HTR-8/SVneo (cell line): ENCODE results near the gene COMMD1.
A peak's percentile ranks its signal among the peaks of the same experiment; 100 is the strongest.
"Not testable (repeated sequence)": the region's sequence is repeated elsewhere in the genome, so short reads cannot be mapped to it uniquely, and the experiment has no call there.

ENCODE experiments used
- DNase-seq: peaks from one replicate; pipeline ENCODE4 v3.0.0; 2011; ENCODE audit warnings: low spot score, mixed read lengths; ENCODE audit not compliant: insufficient read length
- FAIRE-seq: peaks from 2 replicates; lab custom pipeline; 2011; peaks lifted over from hg19 to GRCh38; lab: Jason Lieb, UNC

COMMD1 gene

DNA sequence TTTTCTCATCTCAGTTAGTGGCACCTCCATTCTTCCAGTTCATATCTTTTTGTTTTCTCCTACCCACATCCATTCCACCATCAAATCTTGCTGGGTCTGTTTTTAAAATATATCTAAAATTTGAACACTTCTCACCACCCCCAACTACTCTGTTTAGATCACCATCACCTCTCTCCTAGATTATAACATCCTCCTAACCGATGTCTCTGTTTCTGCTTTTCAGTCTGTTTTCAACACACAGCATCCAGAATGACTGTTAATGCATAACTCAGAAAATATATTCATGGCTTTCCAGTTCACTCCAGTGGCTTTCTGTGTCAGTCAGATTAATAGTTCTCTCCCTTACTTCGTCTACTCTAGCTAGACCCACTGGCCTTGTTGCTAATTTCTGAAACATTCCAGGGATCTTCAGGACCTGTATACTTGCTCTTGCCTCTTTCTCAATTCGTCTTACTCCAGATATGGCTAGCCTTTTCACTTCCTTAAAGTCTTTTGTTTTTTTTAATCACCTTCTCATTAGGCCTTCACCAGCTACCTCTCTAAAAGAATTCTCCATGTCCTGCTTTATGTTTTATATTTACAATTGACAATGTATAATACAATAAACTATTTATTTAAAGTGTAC, 105.3 kb downstream of the COMMD1 start:
- DNase-seq, result no peak
- FAIRE-seq, result no peak

- FAIRE-seq, result no peak
- no peak for DNase-seq
Measured at GRCh38 chr2:62013641-62014040, 108.2 kb downstream of the COMMD1 start.

DNA sequence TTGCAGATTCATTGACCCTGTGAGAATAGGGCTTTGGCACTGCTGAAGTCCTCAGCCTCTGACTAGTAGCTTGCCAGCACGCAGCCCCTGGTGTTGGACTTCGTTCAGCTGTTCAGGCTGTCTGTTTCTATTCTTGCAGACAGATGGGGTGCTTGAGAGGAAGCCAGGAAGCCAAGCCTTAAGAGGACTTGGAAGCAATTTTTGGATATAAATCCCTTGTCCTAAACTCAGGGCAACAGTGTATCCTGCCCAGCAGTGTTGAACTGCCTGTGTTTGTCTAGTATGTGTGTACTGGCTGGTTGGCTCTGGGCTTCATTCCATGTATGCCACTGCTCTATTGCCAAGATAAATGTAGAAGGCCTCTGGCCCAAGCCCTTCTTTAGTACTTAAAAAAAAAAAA, 108.6 kb downstream of the COMMD1 start:
- no peak for FAIRE-seq
- DNase-seq, result no peak

GRCh38 chr2:62016957-62017356, 111.5 kb downstream of the COMMD1 start:
- DNase-seq, result no peak
- FAIRE-seq, result no peak

DNA sequence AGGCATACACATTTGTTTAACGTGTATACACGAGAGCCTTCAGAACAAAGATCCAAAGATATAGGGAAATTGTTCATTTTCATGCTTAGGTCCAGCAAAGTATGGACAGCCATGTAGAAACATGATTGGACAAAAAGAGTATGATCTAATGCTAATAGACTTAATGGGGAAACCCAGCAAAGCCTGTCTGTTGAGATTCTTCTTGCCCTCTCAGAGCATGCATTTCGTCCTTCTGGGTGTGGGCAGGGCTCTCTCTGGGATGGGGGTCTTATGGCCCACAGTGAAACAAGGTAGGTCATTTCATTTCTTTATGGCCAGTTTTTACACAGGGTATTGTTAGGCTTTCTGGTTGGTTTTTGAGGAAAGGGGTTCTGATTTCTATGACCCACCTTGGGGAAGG, 124.4 kb downstream of the COMMD1 start:
- FAIRE-seq, result no peak
- no peak for DNase-seq

DNA sequence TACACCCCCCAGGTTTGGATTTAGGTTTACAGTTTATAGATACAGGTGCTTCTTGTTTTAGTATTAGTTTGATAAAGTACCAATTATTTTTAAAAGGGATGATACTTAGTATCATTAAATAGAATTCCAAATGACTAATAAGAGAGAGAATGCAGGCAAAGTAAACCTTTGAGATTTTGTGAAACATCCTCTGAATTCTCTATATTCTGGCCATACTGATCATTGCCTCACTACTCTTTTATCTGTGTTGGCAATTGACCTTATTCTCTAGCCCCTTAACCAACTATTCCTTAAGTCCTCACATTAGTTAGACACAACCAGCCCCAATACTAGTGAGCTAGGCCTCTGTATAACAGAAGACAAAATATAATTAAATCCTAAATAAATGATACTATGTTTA, 125.4 kb downstream of the COMMD1 start:
- no peak for DNase-seq
- FAIRE-seq, result no peak

DNA sequence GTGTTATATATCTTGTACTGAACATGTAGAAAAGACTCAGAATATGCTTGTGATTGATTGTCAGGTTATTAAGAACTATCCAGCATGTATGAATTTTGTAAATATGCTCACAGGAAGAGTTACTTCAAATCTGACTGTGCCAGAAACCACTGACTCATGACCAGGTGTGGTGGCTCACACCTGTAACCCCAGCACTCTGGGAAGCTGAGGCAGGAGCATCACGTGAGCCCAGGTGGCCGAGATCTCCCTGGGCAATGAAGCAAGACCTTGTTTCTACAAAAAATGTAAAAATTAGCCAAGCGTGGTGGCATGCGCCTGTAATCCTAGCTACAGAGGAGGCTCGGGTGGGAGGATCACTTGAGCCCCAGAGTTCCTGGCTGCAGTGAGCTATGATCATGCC, 126.6 kb downstream of the COMMD1 start:
- FAIRE-seq (no peak), DNase-seq (no peak)

GRCh38 chr2:62034715-62035114, 129.2 kb downstream of the COMMD1 start:
- no peak for DNase-seq
- FAIRE-seq, result no peak

DNA sequence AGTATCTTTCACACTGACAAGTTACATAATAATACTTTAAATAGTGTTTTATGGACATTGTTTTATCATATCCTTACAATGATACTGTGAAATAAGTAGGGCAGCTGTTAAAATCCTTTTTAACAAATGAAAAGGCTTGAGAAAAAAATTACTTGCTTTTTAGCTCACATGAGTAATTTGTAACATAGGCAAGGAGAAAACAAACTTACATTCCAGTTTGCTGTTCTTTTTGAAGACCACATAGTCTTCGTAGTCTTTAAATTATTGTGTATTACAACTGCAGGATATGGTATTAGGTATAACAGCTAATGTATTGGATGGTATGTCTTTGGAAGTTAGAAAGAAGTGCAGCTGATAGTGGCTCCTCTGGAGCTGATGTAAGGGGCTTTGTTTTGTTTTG, 130.8 kb downstream of the COMMD1 start:
- FAIRE-seq (no peak), DNase-seq (no peak)

- DNase-seq, result no peak
- FAIRE-seq, result no peak
Measured at GRCh38 chr2:62036761-62037250, 131.3 kb downstream of the COMMD1 start.

GRCh38 chr2:62038975-62039771, 133.7 kb downstream of the COMMD1 start:
- FAIRE-seq, result peak; percentile 20

DNA sequence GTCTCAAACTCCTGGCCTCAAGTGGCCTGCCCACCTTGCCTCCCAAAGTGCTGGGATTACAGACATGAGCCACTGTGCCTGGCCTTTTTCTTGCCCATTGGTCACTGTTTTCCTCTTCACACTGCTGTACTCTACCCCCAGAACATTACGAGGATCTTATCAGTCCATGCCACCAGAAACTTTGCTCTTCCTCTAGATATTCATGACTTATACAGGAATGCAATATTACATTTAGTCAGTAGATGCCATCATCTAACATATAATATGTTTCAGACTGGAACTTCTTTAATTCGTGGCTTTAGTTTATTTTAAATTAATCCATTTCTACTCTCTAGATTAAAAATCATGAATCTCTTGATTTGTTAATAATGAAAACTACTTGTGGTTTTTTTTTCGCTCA, 135.5 kb downstream of the COMMD1 start:
- DNase-seq, result no peak
- no peak for FAIRE-seq

More at GRCh38 chr2:62038975-62039771, 133.7 kb downstream of the COMMD1 start:
- no peak for DNase-seq

- FAIRE-seq, DNase-seq: not testable (repeated sequence)
Measured at GRCh38 chr2:62041701-62042385, 136.4 kb downstream of the COMMD1 start.

- DNase-seq (no peak), FAIRE-seq (no peak)
Measured at GRCh38 chr2:62042400-62042799, 136.9 kb downstream of the COMMD1 start.

GRCh38 chr2:62042944-62043343, 137.5 kb downstream of the COMMD1 start:
- DNase-seq (no peak), FAIRE-seq (no peak)

- DNase-seq, result no peak
- no peak for FAIRE-seq
Measured at GRCh38 chr2:62045017-62045543, 139.6 kb downstream of the COMMD1 start.

DNA sequence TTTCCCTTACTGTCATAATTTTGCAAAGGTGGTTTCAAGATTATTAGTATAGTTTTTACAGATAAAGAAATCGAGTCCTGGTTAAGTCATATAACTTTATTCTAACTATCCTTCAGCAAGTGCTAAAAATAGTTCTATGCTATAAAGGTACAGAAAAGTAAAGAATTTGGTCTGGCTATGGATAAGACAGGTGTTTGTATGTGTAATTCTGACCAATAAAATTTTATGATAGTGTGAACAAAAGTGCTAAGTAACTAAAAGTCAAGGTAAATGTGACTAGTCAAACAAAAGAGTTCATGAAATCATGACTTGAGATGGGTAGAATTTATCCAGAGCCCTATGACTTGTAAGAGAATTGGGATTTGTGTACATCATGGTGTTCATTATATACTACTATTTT, 140.7 kb downstream of the COMMD1 start:
- FAIRE-seq, result no peak
- DNase-seq, result no peak

DNA sequence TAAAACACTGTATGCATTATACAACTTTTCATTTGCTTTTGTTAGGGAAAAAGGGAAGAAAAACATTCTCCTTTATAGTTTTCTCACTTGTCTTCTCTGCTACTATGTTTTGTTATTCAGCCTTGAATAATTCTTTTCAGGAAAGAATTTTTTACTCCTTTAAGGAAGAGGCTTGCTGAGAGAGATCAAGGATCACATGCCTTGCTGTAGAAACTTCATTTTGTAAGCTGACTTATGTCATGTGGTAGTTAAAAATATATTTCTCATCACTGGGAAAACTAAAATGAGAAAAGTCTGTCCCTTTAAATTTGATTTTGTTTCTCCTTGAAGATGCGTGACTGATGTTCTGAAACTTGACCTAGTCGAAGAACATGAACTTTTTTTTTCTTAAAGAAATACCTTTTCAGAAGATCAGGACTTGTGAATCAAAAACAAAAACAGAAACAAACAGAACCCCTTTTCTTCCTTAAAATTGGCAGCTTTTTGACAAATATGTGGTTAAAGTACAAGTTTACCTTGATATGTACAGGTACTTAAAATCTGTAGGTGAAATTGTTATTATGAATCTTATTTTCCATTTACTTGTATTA, 145.1 kb downstream of the COMMD1 start:
- DNase-seq, result no peak
- no peak for FAIRE-seq

DNA sequence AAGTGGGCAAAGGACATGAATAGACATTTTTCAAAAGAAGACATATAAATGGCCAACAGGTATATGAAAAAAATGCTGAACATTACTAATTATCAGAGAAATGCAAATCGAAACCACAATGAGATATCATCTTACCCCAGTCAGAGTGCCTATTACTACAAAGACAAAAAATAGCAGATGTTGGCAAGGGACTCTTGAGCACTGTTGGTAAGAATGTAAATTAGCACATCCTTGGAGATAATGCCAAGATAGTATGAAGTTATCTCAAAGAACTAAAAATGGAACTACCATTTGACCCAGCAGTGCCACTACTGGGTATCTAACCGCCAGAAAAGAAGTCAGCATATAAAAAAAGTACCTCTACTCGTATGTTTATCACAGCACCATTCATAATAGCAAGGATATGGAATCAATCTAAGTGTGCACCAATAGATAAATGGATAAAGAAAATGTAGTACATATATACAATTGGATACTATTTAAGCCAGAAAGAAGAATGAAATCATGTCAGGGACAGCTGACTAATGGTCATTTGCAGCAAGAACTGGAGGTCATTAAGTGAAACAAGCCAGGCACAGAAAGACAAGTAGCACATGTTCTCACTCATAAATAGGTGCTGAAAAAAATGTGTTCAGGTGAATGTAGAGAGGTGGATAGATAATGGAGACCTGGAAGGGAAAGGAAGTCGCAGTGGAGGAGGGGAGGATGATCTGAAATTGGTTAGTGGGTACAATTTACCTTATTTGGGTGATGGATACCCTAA, 148.7 kb downstream of the COMMD1 start:
- FAIRE-seq (peak; percentile 4), DNase-seq (no peak)
